ENCODE data around the gene AGBL5.
"Not testable (repeated sequence)": the region's sequence is repeated elsewhere in the genome, so short reads cannot be mapped to it uniquely, and the experiment has no call there.

The AGBL5 gene

DNA sequence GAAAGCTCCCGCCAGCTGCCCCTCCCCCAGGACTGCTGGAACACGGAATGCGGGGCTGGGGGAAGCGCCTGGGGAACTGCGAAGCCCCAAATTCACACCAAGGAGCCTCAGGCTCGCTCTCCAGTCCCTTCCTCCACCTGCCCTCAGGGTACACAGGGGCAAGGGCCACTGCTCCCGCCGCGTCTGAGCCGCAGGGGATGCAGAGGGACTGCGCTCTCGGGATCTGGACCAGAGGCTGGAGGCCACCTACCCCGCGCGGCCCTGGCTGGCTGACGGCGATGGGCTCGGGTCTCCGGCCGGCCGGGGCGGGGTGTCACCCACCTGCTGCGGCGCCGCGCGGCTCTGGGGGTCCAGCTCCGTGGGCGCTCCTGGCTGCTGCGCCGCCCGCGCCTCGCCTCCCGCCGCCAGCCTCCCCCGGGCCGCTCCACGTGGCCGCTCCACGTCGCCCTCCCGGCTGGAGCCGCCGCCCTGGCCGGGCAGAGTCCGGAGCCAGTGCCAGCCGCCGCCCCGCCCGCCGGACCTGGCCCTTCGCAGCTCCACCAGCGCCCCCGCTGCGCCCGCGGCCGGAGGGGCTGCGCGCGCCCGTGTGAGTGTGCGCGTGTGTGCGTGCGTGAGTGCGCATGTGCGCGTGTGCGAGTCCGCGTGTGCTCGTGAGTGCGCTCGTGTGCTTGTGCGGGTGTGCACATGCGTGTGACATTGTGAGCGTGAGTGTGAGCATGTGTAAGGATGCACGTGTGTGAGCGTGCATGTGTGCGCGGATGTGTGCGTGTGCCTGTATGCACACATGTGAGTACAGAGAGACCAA, 67.3 kb downstream of the AGBL5 start, which contains the start of gene CGREF1:
Gene CGREF1, minus strand, starts transcription at position 604 of the 805 bp plus-strand sequence. CDS start 14,762 bp downstream, outside the sequence.
- DNase-seq (ENCODE audit: low spot score): peak; percentile 39

DNA sequence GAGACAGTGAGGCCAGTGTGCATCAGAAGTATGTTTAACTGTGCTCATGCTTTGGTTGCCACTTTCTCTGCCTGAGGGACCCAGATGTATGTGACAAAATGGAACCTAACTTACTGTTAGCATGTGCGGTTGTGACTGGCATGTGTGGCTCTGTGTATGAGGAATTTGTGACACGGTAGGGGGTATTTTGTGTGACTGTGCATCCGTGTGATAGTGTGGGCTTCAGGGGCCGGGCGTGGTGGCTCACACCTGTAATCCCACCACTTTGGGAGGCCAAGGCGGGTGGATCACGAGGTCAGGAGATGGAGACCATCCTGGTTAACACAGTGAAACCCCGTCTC, 67.8 kb downstream of the AGBL5 start:
- not testable (repeated sequence) for DNase-seq (ENCODE audit: low spot score)

All from HuH-7.5 (cell line).